K562 (cell line): Measurements from ENCODE around the gene SVIL.

Source experiments
- BHLHE40 ChIP-seq: IDR thresholded peaks from 2 replicates; pipeline ENCODE4 v1.6.1; 2011; ENCODE audit warnings: low read length, improper control_type of control experiment
- HDAC6 ChIP-seq: IDR thresholded peaks from 2 replicates; pipeline ENCODE4 v1.6.1; 2012; ENCODE audit warnings: low read depth, mild to moderate bottlenecking, control low read depth, inconsistent platforms, low read length, moderate library complexity
- HMG20A ChIP-seq: fragments of 450-650 bp; formaldehyde crosslinking; conservative IDR thresholded peaks from 2 replicates; pipeline ENCODE4 v1.4.0; 2020; ENCODE audit warnings: mild to moderate bottlenecking, mixed read lengths
- MLLT1 ChIP-seq, 2 experiments: fragments of 450-650 bp; IDR thresholded peaks; 2 replicates each; pipeline ENCODE4 v1.6.1; 2016
- MLX ChIP-seq, 2 experiments: fragments of 450-650 bp in 1 of 2; sonication (generic) in 1 of 2; formaldehyde crosslinking; conservative IDR thresholded peaks; 2 replicates each; pipeline versions ENCODE4 v1.4.0 to v1.8.1; 2020 to 2022; ENCODE audit warnings: mild to moderate bottlenecking in 1 of 2, missing genetic modification reagents in 1 of 2
- POLR2AphosphoS5 ChIP-seq: IDR thresholded peaks from 2 replicates; pipeline ENCODE4 v1.6.1; 2011; ENCODE audit warnings: mild to moderate bottlenecking, low read depth, low read length, moderate library complexity; ENCODE audit not compliant: control insufficient read depth, insufficient read depth
- RBM39 ChIP-seq: fragments of 200-400 bp; formaldehyde crosslinking; optimal IDR thresholded peaks from 2 replicates; pipeline ENCODE3; 2018; ENCODE audit warnings: low read depth, low read length
- RFX5 ChIP-seq: IDR thresholded peaks from 2 replicates; pipeline ENCODE4 v1.6.1; 2011; ENCODE audit warnings: low read depth, mild to moderate bottlenecking, improper control_type of control experiment, low read length
- SOX6 ChIP-seq: fragments of 450-650 bp; IDR thresholded peaks from 2 replicates; pipeline ENCODE4 v1.6.1; 2014; ENCODE audit warnings: mild to moderate bottlenecking
- TBP ChIP-seq: optimal IDR thresholded peaks from 2 replicates; pipeline ENCODE3; 2011; ENCODE audit warnings: low read depth, low read length, improper control_type of control experiment
- TEAD4 ChIP-seq, 2 experiments: sonication (generic) in 1 of 2; formaldehyde crosslinking in 1 of 2; IDR thresholded peaks; 2 replicates each; pipeline versions ENCODE4 v1.6.1 to v1.8.0; 2012 to 2022; ENCODE audit warnings: borderline replicate concordance in 1 of 2, inconsistent platforms in 1 of 2, low read length in 1 of 2, mild to moderate bottlenecking in 1 of 2, missing genetic modification reagents in 1 of 2
- U2AF2 ChIP-seq: fragments of 200-400 bp; formaldehyde crosslinking; optimal IDR thresholded peaks from 2 replicates; pipeline ENCODE3; 2017; ENCODE audit warnings: low read depth, mild to moderate bottlenecking, low read length
- ZBTB26 ChIP-seq: fragments of 450-650 bp; formaldehyde crosslinking; IDR thresholded peaks from 2 replicates; pipeline ENCODE4 v1.4.0; 2022; ENCODE audit warnings: missing genetic modification characterization

- TF ChIP-seq RBM39 = no peak
- TF ChIP-seq POLR2AphosphoS5 = no peak
- no peak for TF ChIP-seq SOX6
- TF ChIP-seq BHLHE40 = no peak
- TF ChIP-seq TBP = no peak
- TF ChIP-seq TEAD4 (IDR thresholded peaks at IDR 0.05; ENCODE audit: low read length) = no peak
- no peak for TF ChIP-seq TEAD4 (CRISPR knock-in tag; IDR thresholded peaks at IDR 0.05; ENCODE audit: borderline replicate concordance)
- no peak for TF ChIP-seq MLX (CRISPR knock-in tag; conservative IDR thresholded peaks at IDR 0.05)
- TF ChIP-seq ZBTB26 (CRISPR knock-in tag) = no peak
- TF ChIP-seq HDAC6 = no peak
- TF ChIP-seq U2AF2 = no peak
- TF ChIP-seq MLLT1 (IDR thresholded peaks at IDR 0.05) = no peak
- no peak for TF ChIP-seq HMG20A (CRISPR knock-in tag)
- TF ChIP-seq RFX5 = no peak
These were observed 4.3 kb downstream of the SVIL start for GRCh38 chr10:29630205-29631048.
